HG02588 (cell line): ENCODE results near the gene KYNU.
"Not testable (repeated sequence)": the region's sequence is repeated elsewhere in the genome, so short reads cannot be mapped to it uniquely, and the experiment has no call there.

Experiments
- ATAC-seq: cut with Tn5 transposase; IDR thresholded peaks from one replicate; pipeline ENCODE4 v1.9.1; 2021; ENCODE audit warnings: mild to moderate bottlenecking, moderate library complexity; ENCODE audit not compliant: unreplicated experiment

The KYNU gene

GRCh38 chr2:142877216-142877838 is at the start of gene KYNU:
Gene KYNU, plus strand, starts transcription at chr2:142877664. Its CDS starts 7,704 bp downstream, at chr2:142885368.
- ATAC-seq = peak; percentile 46

- no peak for ATAC-seq
These were observed 43.4 kb upstream of the KYNU start for GRCh38 chr2:142834021-142834420.

- no peak for ATAC-seq
These were observed 37.0 kb upstream of the KYNU start for GRCh38 chr2:142840436-142840835.

GRCh38 chr2:142841788-142842187 is 35.7 kb upstream of the KYNU start:
- ATAC-seq = no peak

GRCh38 chr2:142842369-142842768 is 35.1 kb upstream of the KYNU start:
- no peak for ATAC-seq

GRCh38 chr2:142843731-142844130 is 33.7 kb upstream of the KYNU start:
- no peak for ATAC-seq

- ATAC-seq = no peak
These were observed 29.3 kb upstream of the KYNU start for GRCh38 chr2:142848023-142848606.

GRCh38 chr2:142849820-142850219 is 27.6 kb upstream of the KYNU start:
- ATAC-seq = no peak

- ATAC-seq = no peak
These were observed 23.6 kb upstream of the KYNU start for GRCh38 chr2:142853912-142854311.

- no peak for ATAC-seq
These were observed 20.0 kb upstream of the KYNU start for GRCh38 chr2:142857256-142858164.

GRCh38 chr2:142858961-142859360 is 18.5 kb upstream of the KYNU start:
- no peak for ATAC-seq

GRCh38 chr2:142862299-142862698 is 15.2 kb upstream of the KYNU start:
- no peak for ATAC-seq

- ATAC-seq = no peak
These were observed 14.6 kb upstream of the KYNU start for GRCh38 chr2:142862847-142863246.

GRCh38 chr2:142863485-142863961 is 13.9 kb upstream of the KYNU start:
- no peak for ATAC-seq

- not testable (repeated sequence) for ATAC-seq
These were observed 12.9 kb upstream of the KYNU start for GRCh38 chr2:142864605-142865004.

GRCh38 chr2:142865924-142866323 is 11.5 kb upstream of the KYNU start:
- peak; percentile 81 for ATAC-seq

GRCh38 chr2:142866426-142866825 is 11.0 kb upstream of the KYNU start:
- peak; percentile 7 for ATAC-seq

GRCh38 chr2:142867136-142867535 is 10.3 kb upstream of the KYNU start:
- no peak for ATAC-seq

- peak; percentile 58 for ATAC-seq
These were observed 9.2 kb upstream of the KYNU start for GRCh38 chr2:142868229-142868762.

GRCh38 chr2:142869065-142869460 is 8.4 kb upstream of the KYNU start:
- ATAC-seq = not testable (repeated sequence)

- no peak for ATAC-seq
These were observed 7.9 kb upstream of the KYNU start for GRCh38 chr2:142869461-142870106.
